ENCODE results near the gene RITA1.

Gene RITA1

GRCh38 chr12:113174461-113175384, 10.8 kb upstream of the RITA1 start:
- DNase-seq (ENCODE audit: low spot score) = peak; percentile 81

- DNase-seq (ENCODE audit: low spot score) = no peak
These were observed 6.5 kb upstream of the RITA1 start for GRCh38 chr12:113179023-113179422.

- DNase-seq (ENCODE audit: low spot score) = no peak
These were observed 5.2 kb upstream of the RITA1 start for GRCh38 chr12:113180333-113180732.

GRCh38 chr12:113181975-113182374, 3.5 kb upstream of the RITA1 start:
- DNase-seq (ENCODE audit: low spot score) = no peak

- DNase-seq (ENCODE audit: low spot score) = no peak
These were observed 2.4 kb upstream of the RITA1 start for GRCh38 chr12:113183030-113183589.

- DNase-seq (ENCODE audit: low spot score) = no peak
These were observed 1.2 kb upstream of the RITA1 start for GRCh38 chr12:113184098-113184899.

- peak; percentile 93 for DNase-seq (ENCODE audit: low spot score)
These were observed 681 bp upstream of the RITA1 start for GRCh38 chr12:113184900-113185179.

- DNase-seq (ENCODE audit: low spot score) = no peak
These were observed 478 bp downstream of the RITA1 start for GRCh38 chr12:113186033-113186365.

- no peak for DNase-seq (ENCODE audit: low spot score)
These were observed 1.3 kb downstream of the RITA1 start for GRCh38 chr12:113186666-113187325.

- DNase-seq (ENCODE audit: low spot score) = no peak
These were observed 3.8 kb downstream of the RITA1 start for GRCh38 chr12:113189361-113189760.

GRCh38 chr12:113190761-113191160, 5.2 kb downstream of the RITA1 start:
- peak; percentile 74 for DNase-seq (ENCODE audit: low spot score)

GRCh38 chr12:113191227-113191626, 5.7 kb downstream of the RITA1 start:
- DNase-seq (ENCODE audit: low spot score) = peak; percentile 48

- DNase-seq (ENCODE audit: low spot score) = no peak
These were observed 9.5 kb downstream of the RITA1 start for GRCh38 chr12:113194971-113195391.

- no peak for DNase-seq (ENCODE audit: low spot score)
These were observed 10.1 kb downstream of the RITA1 start for GRCh38 chr12:113195598-113195997.

- no peak for DNase-seq (ENCODE audit: low spot score)
These were observed 11.1 kb downstream of the RITA1 start for GRCh38 chr12:113196582-113196981.

GRCh38 chr12:113196990-113197389, 11.5 kb downstream of the RITA1 start:
- peak; percentile 83 for DNase-seq (ENCODE audit: low spot score)

- no peak for DNase-seq (ENCODE audit: low spot score)
These were observed 12.1 kb downstream of the RITA1 start for GRCh38 chr12:113197518-113198077.

GRCh38 chr12:113198296-113198695, 12.8 kb downstream of the RITA1 start:
- DNase-seq (ENCODE audit: low spot score) = no peak

GRCh38 chr12:113200021-113200797, 14.7 kb downstream of the RITA1 start:
- DNase-seq (ENCODE audit: low spot score) = no peak

- DNase-seq (ENCODE audit: low spot score) = no peak
These were observed 16.0 kb downstream of the RITA1 start for GRCh38 chr12:113201187-113202177.
